Fibroblast of the aortic adventitia (primary cell): ENCODE results near the gene BID. TPM values are rescaled to one million over a fixed set of nuclear protein-coding genes. Genes with fewer than 3 reads are reported as not detected.

Source experiments
- DNase-seq: peaks from one replicate; pipeline ENCODE4 v3.0.0-alpha.2; 2010; ENCODE audit warnings: low read depth
- H3K4me3 ChIP-seq: 2 replicates; pipeline ENCODE4 v1.5.1; 2011; ENCODE audit warnings: low read depth, mild to moderate bottlenecking, control low read depth, low read length, moderate library complexity
- small RNA-seq: library from RNA; depleted of rRNA; stranded (forward); fragments of <200 nt; gene quantifications from one replicate; pipeline ENCODE3, GENCODE V24; 2012
- total RNA-seq: library from RNA; depleted of rRNA; stranded (reverse); fragments of >200 nt; gene quantifications from 2 replicates; pipeline ENCODE4 v1.2.3, GENCODE V29; 2012; ENCODE audit warnings: low replicate concordance
- TF ChIP-seq, protein P1 (sequence below): IDR thresholded peaks from 2 replicates; pipeline ENCODE4 v1.5.1; 2011; ENCODE audit warnings: mild to moderate bottlenecking, low read length, control low read depth, inconsistent platforms; ENCODE audit not compliant: insufficient read depth

BID gene
- total RNA-seq, 1 donor = 5.7 TPM

DNA sequence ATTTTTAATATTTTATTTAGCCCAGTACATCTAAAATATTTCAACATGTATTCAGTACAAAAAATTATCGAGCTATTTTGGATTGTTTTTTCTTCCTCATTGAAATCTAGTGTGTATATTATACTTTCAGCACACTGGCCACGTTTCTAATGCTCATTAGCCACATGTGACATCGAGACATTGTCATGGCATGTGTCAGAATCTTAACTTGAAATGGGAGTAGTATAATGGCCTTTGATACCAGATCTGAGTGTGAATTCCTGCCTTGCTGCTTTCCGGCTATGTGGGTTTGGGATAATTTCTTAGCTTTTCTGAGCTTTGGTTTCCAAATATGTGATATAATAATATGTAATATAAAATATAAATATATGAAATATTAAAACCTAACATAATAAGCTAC is 81.4 kb downstream of the BID start:
- no peak for DNase-seq
- TF ChIP-seq, protein P1, sequence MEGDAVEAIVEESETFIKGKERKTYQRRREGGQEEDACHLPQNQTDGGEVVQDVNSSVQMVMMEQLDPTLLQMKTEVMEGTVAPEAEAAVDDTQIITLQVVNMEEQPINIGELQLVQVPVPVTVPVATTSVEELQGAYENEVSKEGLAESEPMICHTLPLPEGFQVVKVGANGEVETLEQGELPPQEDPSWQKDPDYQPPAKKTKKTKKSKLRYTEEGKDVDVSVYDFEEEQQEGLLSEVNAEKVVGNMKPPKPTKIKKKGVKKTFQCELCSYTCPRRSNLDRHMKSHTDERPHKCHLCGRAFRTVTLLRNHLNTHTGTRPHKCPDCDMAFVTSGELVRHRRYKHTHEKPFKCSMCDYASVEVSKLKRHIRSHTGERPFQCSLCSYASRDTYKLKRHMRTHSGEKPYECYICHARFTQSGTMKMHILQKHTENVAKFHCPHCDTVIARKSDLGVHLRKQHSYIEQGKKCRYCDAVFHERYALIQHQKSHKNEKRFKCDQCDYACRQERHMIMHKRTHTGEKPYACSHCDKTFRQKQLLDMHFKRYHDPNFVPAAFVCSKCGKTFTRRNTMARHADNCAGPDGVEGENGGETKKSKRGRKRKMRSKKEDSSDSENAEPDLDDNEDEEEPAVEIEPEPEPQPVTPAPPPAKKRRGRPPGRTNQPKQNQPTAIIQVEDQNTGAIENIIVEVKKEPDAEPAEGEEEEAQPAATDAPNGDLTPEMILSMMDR = no peak

DNA sequence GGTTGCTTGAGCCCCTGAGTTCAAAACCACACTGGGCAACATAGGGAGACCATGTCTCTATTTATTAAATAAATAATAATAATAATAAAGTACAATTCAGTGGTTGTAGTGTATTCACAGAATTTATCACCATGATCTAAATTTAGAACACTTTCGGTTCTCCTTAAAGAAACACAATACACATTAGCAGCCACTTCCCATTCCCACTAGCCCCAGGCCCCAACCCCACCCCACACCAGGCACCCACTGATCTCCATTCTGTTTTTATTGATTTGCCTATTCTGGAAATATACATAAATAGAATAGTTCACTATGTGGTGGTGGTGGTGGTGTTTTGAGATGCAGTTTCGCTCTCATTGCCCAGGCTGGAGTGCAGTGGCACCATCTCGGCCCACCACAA is 90.0 kb downstream of the BID start:
- no peak for DNase-seq
- H3K4me3 ChIP-seq = no peak overlapping the region
- TF ChIP-seq, protein P1 = no peak

More for the DNA sequence above, 81.4 kb downstream of the BID start:
- no peak overlapping the region for H3K4me3 ChIP-seq

Small RNAs within 50 kb of the gene (small RNA-seq; reads per million reads assigned to genes)
- gene MIR3198-1 = not detected

Other genes with a start within 250 kb of the BID start
- gene SLC25A18, start 211.0 kb downstream of the BID start, total RNA-seq = 0.16 TPM in 1 of 2 replicates, not detected in the other
- 72.3 and 115 TPM in 2 replicates for gene ATP6V1E1, start 145.7 kb downstream of the BID start, total RNA-seq
- 40.2 and 46.0 TPM in 2 replicates for gene BCL2L13, start 135.7 kb downstream of the BID start, total RNA-seq